ENCODE measurements around the gene PPP2R1A. TPM values are rescaled to one million over a fixed set of nuclear protein-coding genes. Genes with fewer than 3 reads are reported as not detected.

Gene PPP2R1A
- total and polyA plus RNA-seq, 8 donors: 73.3 to 272 (median 132) TPM

DNA sequence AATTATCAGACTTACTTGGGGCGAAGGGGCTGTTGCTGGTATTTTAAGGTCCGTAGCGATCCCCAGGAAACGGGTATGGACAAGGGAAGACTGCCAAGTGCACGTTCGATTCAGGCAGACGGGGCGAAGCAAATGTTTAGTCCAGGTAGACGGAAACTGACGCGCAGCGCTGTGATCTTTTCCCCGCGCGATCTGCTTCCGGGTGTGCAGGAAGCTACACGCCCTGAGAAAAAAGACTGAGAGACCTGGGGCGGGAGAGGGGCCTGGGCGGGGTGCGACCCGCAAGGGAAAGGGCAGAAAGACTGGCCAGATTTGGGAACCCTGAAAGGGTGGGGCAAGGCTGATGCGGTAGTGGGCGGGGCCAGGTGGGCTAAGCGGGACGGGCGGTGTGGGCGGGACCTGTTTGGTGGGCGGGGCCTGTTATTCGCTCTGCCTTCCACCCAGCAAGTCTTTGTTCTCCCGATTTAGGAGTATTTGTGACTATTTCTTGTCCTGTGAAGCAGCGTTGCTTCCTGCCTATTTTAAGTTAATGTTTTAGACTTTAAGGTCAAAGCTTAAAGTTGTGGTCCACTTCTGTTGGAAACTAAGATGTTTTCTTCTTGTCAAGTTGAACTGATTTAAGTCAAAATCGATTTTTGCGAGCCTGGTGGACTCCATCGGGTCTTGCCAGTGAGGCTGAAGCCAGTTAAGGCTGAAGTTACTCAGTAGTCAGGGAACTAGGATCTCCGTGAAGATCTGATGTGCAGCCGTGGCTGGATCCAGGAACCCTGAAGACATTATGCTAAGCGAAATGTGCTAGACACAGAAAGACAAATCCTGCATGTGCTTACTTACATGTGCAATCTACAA lies 18.3 kb upstream of the PPP2R1A start, which contains the start of gene ZNF836:
Gene ZNF836 (minus strand): TSS at position 301 of the 849 bp plus-strand sequence. CDS start 3,549 bp downstream, outside the sequence.
- H3K27ac ChIP-seq: peak within 1 kb of the TSS; percentile 76 to 91 (median 87)
- H3K27me3 ChIP-seq: no peaks in the 10 kb centered on the region
- WGBS, 5 donors: 5 to 7% (median 5%) methylated on average over 36 to 37 of the region's 37 CpGs
- intact Hi-C loops (cut with DNase I; ENCODE audit: low total_unique reads): no loop called here
- peak within 1 kb of the TSS; percentile 72 to 85 (median 80) for H3K4me3 ChIP-seq
- peaks cover 12 to 26% (median 18%) of the 10 kb centered on the region in 4 donors for H3K4me1 ChIP-seq
- no peaks in the 10 kb centered on the region for H3K9me3 ChIP-seq
- peaks cover 9 to 30% (median 28%) of the 10 kb centered on the region in 4 donors for H3K36me3 ChIP-seq
- DNase-seq: peak; percentile 92 to 96
- TF ChIP-seq EP300 (IDR thresholded peaks at IDR 0.05) (no peak), POLR2AphosphoS5 (IDR thresholded peaks at IDR 0.05) (peak in 2 of 3 donors; percentile 36 to 38), POLR2A (IDR thresholded peaks at IDR 0.05) (no peak)
- TF ChIP-seq, protein P1, sequence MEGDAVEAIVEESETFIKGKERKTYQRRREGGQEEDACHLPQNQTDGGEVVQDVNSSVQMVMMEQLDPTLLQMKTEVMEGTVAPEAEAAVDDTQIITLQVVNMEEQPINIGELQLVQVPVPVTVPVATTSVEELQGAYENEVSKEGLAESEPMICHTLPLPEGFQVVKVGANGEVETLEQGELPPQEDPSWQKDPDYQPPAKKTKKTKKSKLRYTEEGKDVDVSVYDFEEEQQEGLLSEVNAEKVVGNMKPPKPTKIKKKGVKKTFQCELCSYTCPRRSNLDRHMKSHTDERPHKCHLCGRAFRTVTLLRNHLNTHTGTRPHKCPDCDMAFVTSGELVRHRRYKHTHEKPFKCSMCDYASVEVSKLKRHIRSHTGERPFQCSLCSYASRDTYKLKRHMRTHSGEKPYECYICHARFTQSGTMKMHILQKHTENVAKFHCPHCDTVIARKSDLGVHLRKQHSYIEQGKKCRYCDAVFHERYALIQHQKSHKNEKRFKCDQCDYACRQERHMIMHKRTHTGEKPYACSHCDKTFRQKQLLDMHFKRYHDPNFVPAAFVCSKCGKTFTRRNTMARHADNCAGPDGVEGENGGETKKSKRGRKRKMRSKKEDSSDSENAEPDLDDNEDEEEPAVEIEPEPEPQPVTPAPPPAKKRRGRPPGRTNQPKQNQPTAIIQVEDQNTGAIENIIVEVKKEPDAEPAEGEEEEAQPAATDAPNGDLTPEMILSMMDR (IDR thresholded peaks at IDR 0.05): no peak

DNA sequence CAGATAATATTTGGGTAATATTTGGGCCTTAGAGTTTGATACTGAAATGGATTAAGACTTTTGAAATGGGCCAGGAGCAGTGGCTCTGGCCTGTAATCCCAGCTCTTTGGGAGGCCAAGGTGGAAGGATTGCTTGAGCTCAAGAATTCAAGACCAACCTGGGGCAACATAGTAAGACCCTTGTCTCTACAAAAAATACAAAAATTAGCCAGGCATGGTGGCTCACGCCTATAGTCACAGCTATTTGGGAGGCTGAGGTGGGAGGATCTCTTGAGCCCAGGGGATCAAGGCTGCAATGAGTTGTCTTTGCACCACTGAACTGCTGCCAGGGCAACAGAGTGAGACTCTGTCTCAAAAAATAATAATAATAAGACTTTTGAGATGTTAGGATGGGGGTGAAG lies 17.5 kb upstream of the PPP2R1A start:
- intact Hi-C loops (cut with DNase I; ENCODE audit: low total_unique reads): no loop called here
- no peak for DNase-seq
- no peaks in the 10 kb centered on the region for H3K9me3 ChIP-seq
- TF ChIP-seq, protein P1 (IDR thresholded peaks at IDR 0.05): no peak
- TF ChIP-seq EP300 (IDR thresholded peaks at IDR 0.05) (no peak), POLR2AphosphoS5 (IDR thresholded peaks at IDR 0.05) (no peak), POLR2A (IDR thresholded peaks at IDR 0.05) (no peak)
- H3K4me3 ChIP-seq: peak overlapping the region in 2 of 4 donors; percentile 78 to 81
- peaks cover 9 to 22% (median 20%) of the 10 kb centered on the region in 4 donors for H3K36me3 ChIP-seq
- H3K27me3 ChIP-seq: no peaks in the 10 kb centered on the region
- peaks cover 12 to 26% (median 18%) of the 10 kb centered on the region in 4 donors for H3K4me1 ChIP-seq
- H3K27ac ChIP-seq: peak overlapping the region in 4 of 5 donors; percentile 82 to 91 (median 89)
- 88 to 100% (median 95%) methylated on average over 1 of the region's 1 CpG for WGBS, 5 donors

DNA sequence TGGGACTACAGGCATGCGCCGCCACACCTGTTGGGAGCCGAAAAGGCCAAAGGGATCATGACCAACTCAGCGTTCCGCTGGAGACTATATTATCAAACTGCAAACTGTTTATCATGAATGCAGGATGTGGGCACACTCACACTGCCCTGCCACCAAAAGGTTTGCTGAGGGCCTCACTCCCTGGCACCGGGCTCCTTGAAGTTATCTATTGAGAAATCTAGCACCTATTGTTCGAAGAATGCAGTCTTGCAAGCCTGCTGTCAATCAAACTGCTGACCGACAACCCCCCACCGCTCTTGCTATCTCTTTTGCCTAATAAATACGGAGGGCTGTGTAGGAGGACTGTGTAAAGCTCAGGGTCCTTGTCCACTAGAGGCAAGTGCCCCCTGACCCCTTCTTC lies 13.3 kb upstream of the PPP2R1A start:
- WGBS, 5 donors: 25 to 49% (median 35%) methylated on average over 10 of the region's 10 CpGs

DNA sequence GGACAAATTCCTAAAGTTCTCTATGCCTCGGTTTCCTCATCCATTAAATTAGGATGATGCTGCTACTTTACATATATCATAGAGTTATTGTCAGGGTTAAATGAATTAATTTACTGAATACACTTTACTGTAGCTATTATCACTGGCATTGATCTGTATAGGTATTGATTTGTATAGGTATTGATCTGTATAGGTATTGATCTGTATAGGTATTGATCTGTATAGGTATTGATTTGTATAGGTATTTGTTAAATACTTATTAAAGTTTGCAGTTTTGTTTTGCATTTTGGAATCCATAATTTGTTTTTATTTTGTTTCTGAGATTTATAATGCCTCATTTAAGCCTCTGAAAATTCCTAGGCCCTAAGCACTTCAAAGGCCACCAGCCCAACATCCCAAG lies 2.4 kb upstream of the PPP2R1A start:
- Histone ChIP-seq H3K4me3 (no peak overlapping the region), H3K4me1 (peaks cover 20 to 31% (median 27%) of the 10 kb centered on the region in 4 donors), H3K36me3 (peaks cover 0 to 3% (median 0%) of the 10 kb centered on the region in 4 donors), H3K9me3 (no peaks in the 10 kb centered on the region), H3K27ac (no peak overlapping the region), H3K27me3 (no peaks in the 10 kb centered on the region)
- no peak for DNase-seq
- WGBS, 5 donors: 92 to 100% (median 97%) methylated on average over 1 of the region's 1 CpG
- TF ChIP-seq, protein P1 (IDR thresholded peaks at IDR 0.05): no peak
- TF ChIP-seq EP300 (IDR thresholded peaks at IDR 0.05) (no peak), POLR2A (IDR thresholded peaks at IDR 0.05) (no peak), POLR2AphosphoS5 (IDR thresholded peaks at IDR 0.05) (no peak)
- intact Hi-C loops (cut with DNase I; ENCODE audit: low total_unique reads): no loop called here

More for the DNA sequence above, 13.3 kb upstream of the PPP2R1A start:
- TF ChIP-seq POLR2A (IDR thresholded peaks at IDR 0.05): no peak
- TF ChIP-seq EP300 (IDR thresholded peaks at IDR 0.05): no peak
- TF ChIP-seq, protein P1 (IDR thresholded peaks at IDR 0.05): no peak
- no peak for TF ChIP-seq POLR2AphosphoS5 (IDR thresholded peaks at IDR 0.05)
- Histone ChIP-seq H3K4me1 (peaks cover 6 to 8% (median 7%) of the 10 kb centered on the region in 4 donors), H3K27me3 (no peaks in the 10 kb centered on the region), H3K27ac (peak overlapping the region in 1 of 5 donors; percentile 6), H3K36me3 (no peaks in the 10 kb centered on the region), H3K9me3 (no peaks in the 10 kb centered on the region), H3K4me3 (no peak overlapping the region)
- peak; percentile 12 to 53 for DNase-seq
- intact Hi-C loops (cut with DNase I; ENCODE audit: low total_unique reads): no loop called here

Measured in stomach (tissue), 9 donors.